Tibial nerve (tissue), 3 donors: ENCODE measurements around the gene UCK2.

Experiments
- CTCF ChIP-seq, 5 experiments: fragments of 200-600 bp in 3 of 5; fragments of 450-650 bp in 2 of 5; sonication (generic) in 3 of 5; IDR thresholded peaks; one replicate each; pipeline ENCODE4 v1.5.1; 2016 to 2019; ENCODE audit warnings: antibody characterized with exemption in 5 of 5, mild to moderate bottlenecking in 3 of 5, moderate library complexity in 2 of 5
- POLR2A ChIP-seq, 2 donors: fragments of 450-650 bp; IDR thresholded peaks; one replicate each; pipeline ENCODE4 v1.6.1; 2017; ENCODE audit warnings: antibody characterized with exemption in 2 of 2, mild to moderate bottlenecking in 2 of 2, moderate library complexity in 2 of 2

- TF ChIP-seq POLR2A (IDR thresholded peaks at IDR 0.05) (no peak), CTCF (IDR thresholded peaks at IDR 0.05) (no peak)
Observed at GRCh38 chr1:165898837-165899236, 71.4 kb downstream of the UCK2 start.
